HepG2 (cell line): ENCODE measurements around the gene TMEM165. TPM values are rescaled to one million over a fixed set of nuclear protein-coding genes. Genes with fewer than 3 reads are reported as not detected.

Experiments used
- ATAC-seq: fragments of 200-7000 bp; cut with Tn5 transposase; 3 replicates; pipeline ENCODE4 v1.9.1; 2020; ENCODE audit warnings: mild to moderate bottlenecking, moderate library complexity
- BruUV-seq: library from RNA; stranded (reverse); fragments of 400-500 nt; replicated peaks from 2 replicates; lab custom pipeline; 2021; lab: Mats Ljungman, UMichigan
- CTCF ChIA-PET: fragments of 300-600 bp; formaldehyde crosslinking; extraction: SDS; loops from one replicate; lab custom pipeline; 2021; ENCODE audit warnings: low total read pairs, inconsistent platforms, low intra/inter-chr PET ratio; lab: Yijun Ruan, JAX
- POLR2A ChIA-PET: fragments of 350-600 bp; sonication (Branson Sonifier 250); formaldehyde crosslinking; loops from one replicate; lab custom pipeline; 2020; ENCODE audit warnings: antibody characterized with exemption, inconsistent platforms; lab: Yijun Ruan, JAX
- DNase-seq: peaks from one replicate; pipeline ENCODE4 v3.0.0-alpha.2; 2015; ENCODE audit warnings: low spot score
- FAIRE-seq: peaks from 3 replicates; lab custom pipeline; 2011; peaks lifted over from hg19 to GRCh38; lab: Jason Lieb, UNC
- H2AFZ ChIP-seq: one replicate; pipeline ENCODE4 v1.6.1; 2011; ENCODE audit warnings: low read length, inconsistent platforms
- H3K27ac ChIP-seq: fragments of 300-600 bp; 3 replicates; pipeline ENCODE4 v1.8.0; 2011; ENCODE audit warnings: mixed run types, mild to moderate bottlenecking, mixed read lengths, low read length, inconsistent platforms; ENCODE audit not compliant: insufficient read depth; ENCODE audit errors: extremely low read length
- H3K27me3 ChIP-seq, 2 experiments: fragments of 200-600 bp in 1 of 2; 2 replicates in 1 of 2; 3 replicates in 1 of 2; pipeline versions ENCODE4 v1.6.0 to v1.8.0; 2011; ENCODE audit warnings: low read length in 2 of 2, mild to moderate bottlenecking in 2 of 2, moderate library complexity in 2 of 2, inconsistent platforms in 1 of 2; ENCODE audit not compliant: insufficient read depth in 2 of 2, control insufficient read depth in 1 of 2
- H3K36me3 ChIP-seq, 2 experiments: fragments of 200-600 bp in 1 of 2; replicated peaks in 1 of 2; 2 replicates in 1 of 2; 3 replicates in 1 of 2; pipeline versions ENCODE4 v1.5.1 to v1.8.0; 2011; ENCODE audit warnings: low read length in 2 of 2, inconsistent platforms in 1 of 2; ENCODE audit not compliant: insufficient read depth in 2 of 2, control insufficient read depth in 1 of 2
- H3K4me1 ChIP-seq: 2 replicates; pipeline ENCODE4 v1.5.1; 2012; ENCODE audit warnings: low read length, inconsistent platforms; ENCODE audit not compliant: insufficient read depth
- H3K4me2 ChIP-seq: 2 replicates; pipeline ENCODE4 v1.6.0; 2011; ENCODE audit warnings: low read depth, low read length, inconsistent platforms
- H3K4me3 ChIP-seq, 3 experiments: fragments of 200-600 bp in 1 of 3; sonication (generic), shearing (Covaris generic) in 1 of 3; replicated peaks in 1 of 3; 2 replicates each; pipeline ENCODE4 v1.5.1; 2011 to 2016; ENCODE audit warnings: low read length in 3 of 3, inconsistent platforms in 2 of 3, low read depth in 2 of 3, mild to moderate bottlenecking in 2 of 3, control low read depth in 1 of 3, mixed read lengths in 1 of 3; ENCODE audit not compliant: insufficient read depth in 1 of 3
- H3K79me2 ChIP-seq: one replicate; pipeline ENCODE4 v1.6.1; 2011; ENCODE audit warnings: low read length, inconsistent platforms; ENCODE audit not compliant: insufficient read depth
- H3K9ac ChIP-seq: 2 replicates; pipeline ENCODE4 v1.6.0; 2011; ENCODE audit warnings: mild to moderate bottlenecking, low read depth, low read length, inconsistent platforms; ENCODE audit not compliant: insufficient read depth
- H3K9me3 ChIP-seq: 2 replicates; pipeline ENCODE4 v1.5.1; 2012; ENCODE audit warnings: mild to moderate bottlenecking, low read length
- H4K20me1 ChIP-seq: 2 replicates; pipeline ENCODE4 v1.6.0; 2011; ENCODE audit warnings: inconsistent platforms, mild to moderate bottlenecking, low read length, moderate library complexity; ENCODE audit not compliant: insufficient read depth
- CHD2 ChIP-seq: IDR thresholded peaks from 2 replicates; pipeline ENCODE4 v1.6.1; 2011; ENCODE audit warnings: low read depth, low read length, improper control_type of control experiment
- DNMT3B ChIP-seq: conservative IDR thresholded peaks from 2 replicates; pipeline ENCODE4 v1.6.1; 2016; ENCODE audit warnings: missing biosample characterization, control low read depth
- HHEX ChIP-seq: IDR thresholded peaks from 2 replicates; pipeline ENCODE4 v1.6.1; 2016; ENCODE audit warnings: control low read depth
- IKZF4 ChIP-seq: sonication (generic); formaldehyde crosslinking; IDR thresholded peaks from 2 replicates; pipeline ENCODE4 v1.5.1; 2020; ENCODE audit warnings: borderline replicate concordance, mild to moderate bottlenecking, low read depth, missing genetic modification reagents; ENCODE audit errors: not compliant biosample characterization
- JUND ChIP-seq: sonication (generic); formaldehyde crosslinking; IDR thresholded peaks from 2 replicates; pipeline ENCODE4 v1.8.0; 2022; ENCODE audit warnings: mild to moderate bottlenecking, missing genetic modification reagents
- MTF2 ChIP-seq: sonication (generic); formaldehyde crosslinking; IDR thresholded peaks from 2 replicates; pipeline ENCODE4 v1.5.0; 2020; ENCODE audit warnings: missing genetic modification reagents, borderline replicate concordance
- ZNF850 ChIP-seq: sonication (generic); formaldehyde crosslinking; conservative IDR thresholded peaks from 2 replicates; pipeline ENCODE4 v1.9.0; 2021; ENCODE audit warnings: mild to moderate bottlenecking, missing genetic modification reagents
- ZSCAN30 ChIP-seq: sonication (generic); formaldehyde crosslinking; IDR thresholded peaks from 2 replicates; pipeline ENCODE4 v1.5.0; 2020; ENCODE audit warnings: mild to moderate bottlenecking, missing genetic modification reagents
- WGBS: methylation state at CpG from one replicate; pipeline ENCODE4 v1.1.6; 2017; ENCODE audit warnings: low lambda C conversion rate; 5-methylcytosine and 5-hydroxymethylcytosine counted together
- in situ Hi-C: cut with HindIII; loops from 2 replicates; pipeline ENCODE4 v1.10.0; 2017; ENCODE audit warnings: low pct_unique_long_range_greater_than_20kb; ENCODE audit not compliant: extremely low pct_ligation_motif_present
- intact Hi-C: fragments of 100-400 bp; cut with micrococcal nuclease; formaldehyde crosslinking; loops from one replicate; pipeline ENCODE4 v1.10.0; 2022; ENCODE audit not compliant: unreplicated experiment
- polyA plus RNA-seq, 8 experiments: library from polyadenylated mRNA; depleted of rRNA in 3 of 8; stranded (reverse) in 7 of 8; unstranded in 1 of 8; fragments of >200 nt; fragmentation: Illumina TruSeq in 4 of 8; extraction: Trizol in 4 of 8; gene quantifications; 2 replicates each; pipeline versions ENCODE4 v1.2.1 to v1.2.3, GENCODE V29; 2011 to 2016; ENCODE audit warnings: low read depth in 4 of 8, missing spikeins in 1 of 8, mixed read lengths in 1 of 8; ENCODE audit not compliant: insufficient read depth in 1 of 8
- total RNA-seq, 5 experiments: library from RNA; depleted of rRNA; stranded (reverse); fragments of >200 nt; fragmentation: Illumina TruSeq; extraction: Trizol; gene quantifications; 2 replicates each; pipeline ENCODE4 v1.2.3, GENCODE V29; 2016; ENCODE audit warnings: low read depth in 1 of 5
- TF ChIP-seq, protein P1 (sequence below): sonication (generic); formaldehyde crosslinking; conservative IDR thresholded peaks from 2 replicates; pipeline ENCODE4 v1.5.0; 2020; ENCODE audit warnings: missing genetic modification reagents
- TF ChIP-seq, protein P2 (sequence below): sonication (generic); formaldehyde crosslinking; IDR thresholded peaks from 2 replicates; pipeline ENCODE4 v1.8.1; 2023; ENCODE audit warnings: mild to moderate bottlenecking, moderate library complexity, missing genetic modification reagents
- TF ChIP-seq, protein P3 (sequence below): sonication (generic); formaldehyde crosslinking; IDR thresholded peaks from 2 replicates; pipeline ENCODE4 v1.4.0; 2020; ENCODE audit warnings: missing genetic modification reagents
- TF ChIP-seq, protein P4 (sequence below): sonication (generic); formaldehyde crosslinking; IDR thresholded peaks from 2 replicates; pipeline ENCODE4 v1.4.0; 2020; ENCODE audit warnings: low read depth, mild to moderate bottlenecking, missing genetic modification reagents

TMEM165 gene
- total and polyA plus RNA-seq, 2 of the 13 experiments (the other 11 are each of a cell fraction or from before 2014, with no cell fraction given), result 54.6 to 103 TPM

DNA sequence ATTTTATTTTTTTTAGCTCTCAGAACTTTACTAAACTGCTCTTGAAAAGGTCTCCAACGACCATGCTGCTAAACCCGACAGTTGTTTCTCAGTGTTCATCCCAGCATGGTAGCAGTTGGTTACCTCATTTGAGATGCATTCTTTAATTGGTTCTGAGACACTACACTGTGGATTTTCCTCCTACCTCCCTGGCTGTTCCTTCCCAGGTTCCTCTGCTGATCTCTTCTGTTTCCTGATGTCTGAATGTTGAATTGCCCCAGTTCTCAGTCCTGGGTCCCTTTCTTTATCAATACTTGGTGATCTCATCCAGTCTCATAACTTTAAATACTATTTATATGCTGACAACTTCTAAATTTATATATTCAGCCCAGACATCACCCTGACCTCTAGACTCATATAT is 19.1 kb upstream of the TMEM165 start:
- intact Hi-C loops, result no loop called here
- Histone ChIP-seq H3K79me2 (no peaks in the 10 kb centered on the region), H3K27me3 (no peaks in the 10 kb centered on the region), H3K36me3 (no peaks in the 10 kb centered on the region), H3K4me1 (peaks cover 17% of the 10 kb centered on the region), H3K9me3 (no peaks in the 10 kb centered on the region), H2AFZ (no peak overlapping the region), H3K9ac (no peak overlapping the region), H4K20me1 (no peaks in the 10 kb centered on the region), H3K4me2 (no peak overlapping the region), H3K4me3 (no peak overlapping the region), H3K27ac (no peak overlapping the region)
- DNase-seq (no peak), ATAC-seq (no peak), FAIRE-seq (no peak)
- no TSS peak for BruUV-seq
- ChIA-PET CTCF (no interaction called here), POLR2A (no interaction called here)
- in situ Hi-C loops, result loop anchor here (25.0 kb wide), 1 partner anchor 486 kb away; the partner anchor contains the start of gene EXOC1
- TF ChIP-seq ZNF850 (CRISPR knock-in tag), result no peak
- no peak for TF ChIP-seq MTF2 (CRISPR knock-in tag)
- TF ChIP-seq, protein P1, sequence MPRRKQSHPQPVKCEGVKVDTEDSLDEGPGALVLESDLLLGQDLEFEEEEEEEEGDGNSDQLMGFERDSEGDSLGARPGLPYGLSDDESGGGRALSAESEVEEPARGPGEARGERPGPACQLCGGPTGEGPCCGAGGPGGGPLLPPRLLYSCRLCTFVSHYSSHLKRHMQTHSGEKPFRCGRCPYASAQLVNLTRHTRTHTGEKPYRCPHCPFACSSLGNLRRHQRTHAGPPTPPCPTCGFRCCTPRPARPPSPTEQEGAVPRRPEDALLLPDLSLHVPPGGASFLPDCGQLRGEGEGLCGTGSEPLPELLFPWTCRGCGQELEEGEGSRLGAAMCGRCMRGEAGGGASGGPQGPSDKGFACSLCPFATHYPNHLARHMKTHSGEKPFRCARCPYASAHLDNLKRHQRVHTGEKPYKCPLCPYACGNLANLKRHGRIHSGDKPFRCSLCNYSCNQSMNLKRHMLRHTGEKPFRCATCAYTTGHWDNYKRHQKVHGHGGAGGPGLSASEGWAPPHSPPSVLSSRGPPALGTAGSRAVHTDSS (CRISPR knock-in tag), result no peak
- no peak for TF ChIP-seq IKZF4 (CRISPR knock-in tag)
- TF ChIP-seq, protein P2, sequence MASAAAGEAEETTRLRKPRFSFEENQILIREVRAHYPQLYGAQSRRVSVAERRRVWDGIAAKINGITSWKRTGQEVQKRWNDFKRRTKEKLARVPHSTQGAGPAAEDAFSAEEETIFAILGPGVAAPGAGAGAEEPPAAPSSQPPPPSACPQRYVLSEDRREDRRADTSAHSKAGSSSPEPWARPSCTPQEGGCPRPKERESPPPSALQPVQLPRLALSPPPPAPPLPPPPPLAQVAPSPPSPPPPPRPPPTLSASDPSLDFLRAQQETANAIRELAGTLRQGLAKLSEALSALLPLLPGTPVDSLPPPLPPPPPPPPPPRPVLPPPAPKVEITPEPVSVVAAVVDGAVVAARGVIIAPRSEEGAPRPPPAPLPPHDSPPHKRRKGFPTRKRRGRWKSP (CRISPR knock-in tag), result no peak
- TF ChIP-seq, protein P3, sequence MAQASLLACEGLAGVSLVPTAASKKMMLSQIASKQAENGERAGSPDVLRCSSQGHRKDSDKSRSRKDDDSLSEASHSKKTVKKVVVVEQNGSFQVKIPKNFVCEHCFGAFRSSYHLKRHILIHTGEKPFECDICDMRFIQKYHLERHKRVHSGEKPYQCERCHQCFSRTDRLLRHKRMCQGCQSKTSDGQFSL (CRISPR knock-in tag), result no peak
- TF ChIP-seq, protein P4, sequence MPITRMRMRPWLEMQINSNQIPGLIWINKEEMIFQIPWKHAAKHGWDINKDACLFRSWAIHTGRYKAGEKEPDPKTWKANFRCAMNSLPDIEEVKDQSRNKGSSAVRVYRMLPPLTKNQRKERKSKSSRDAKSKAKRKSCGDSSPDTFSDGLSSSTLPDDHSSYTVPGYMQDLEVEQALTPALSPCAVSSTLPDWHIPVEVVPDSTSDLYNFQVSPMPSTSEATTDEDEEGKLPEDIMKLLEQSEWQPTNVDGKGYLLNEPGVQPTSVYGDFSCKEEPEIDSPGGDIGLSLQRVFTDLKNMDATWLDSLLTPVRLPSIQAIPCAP (CRISPR knock-in tag), result no peak
- no peak for TF ChIP-seq DNMT3B (CRISPR knock-in tag)
- TF ChIP-seq HHEX (CRISPR knock-in tag), result no peak
- TF ChIP-seq ZSCAN30, result no peak
- TF ChIP-seq JUND, result no peak
- no peak for TF ChIP-seq CHD2
- WGBS, result 56% methylated on average over 2 of the region's 2 CpGs
